A172 (cell line): ENCODE data around the gene SATB2. TPM values are rescaled to one million over a fixed set of nuclear protein-coding genes. Genes with fewer than 3 reads are reported as not detected.

Experiments used
- DNase-seq: peaks from one replicate; pipeline ENCODE4 v3.0.0-alpha.2; 2015; ENCODE audit warnings: low spot score
- total RNA-seq: library from RNA; depleted of rRNA; stranded (reverse); fragments of >200 nt; shearing (Covaris generic); gene quantifications from 2 replicates; pipeline ENCODE4 v1.2.3, GENCODE V29; 2014

The SATB2 gene
- total RNA-seq, 1 experiment from 2014 or later, result 10.2 TPM

GRCh38 chr2:199465988-199466691, 8.4 kb upstream of the SATB2 start:
- no peak for DNase-seq

GRCh38 chr2:199465390-199465789, 7.7 kb upstream of the SATB2 start:
- DNase-seq, result no peak

- DNase-seq, result no peak
Measured at GRCh38 chr2:199464606-199465352, 7.0 kb upstream of the SATB2 start.

GRCh38 chr2:199463708-199464605, 6.2 kb upstream of the SATB2 start:
- no peak for DNase-seq

- DNase-seq, result peak; percentile 56
Measured at GRCh38 chr2:199462956-199463692, 5.4 kb upstream of the SATB2 start.

GRCh38 chr2:199462347-199462955, 4.7 kb upstream of the SATB2 start:
- no peak for DNase-seq

GRCh38 chr2:199461711-199462346, 4.1 kb upstream of the SATB2 start:
- no peak for DNase-seq

GRCh38 chr2:199460846-199461710, 3.3 kb upstream of the SATB2 start:
- DNase-seq, result no peak

- DNase-seq, result peak; percentile 40
Measured at GRCh38 chr2:199460101-199460671, 2.4 kb upstream of the SATB2 start.

- peak; percentile 79 for DNase-seq
Measured at GRCh38 chr2:199459286-199460100, 1.8 kb upstream of the SATB2 start.

GRCh38 chr2:199458806-199459285, 1.1 kb upstream of the SATB2 start:
- DNase-seq, result peak; percentile 20

GRCh38 chr2:199458009-199458805, 468 bp upstream of the SATB2 start:
- peak; percentile 25 for DNase-seq

- DNase-seq, result no peak
Measured at GRCh38 chr2:199456383-199457146, 1.2 kb downstream of the SATB2 start.

GRCh38 chr2:199455545-199456382, 2.0 kb downstream of the SATB2 start:
- DNase-seq, result peak; percentile 82

GRCh38 chr2:199455210-199455544, 2.6 kb downstream of the SATB2 start:
- DNase-seq, result peak; percentile 31

- DNase-seq, result no peak
Measured at GRCh38 chr2:199452991-199453379, 4.8 kb downstream of the SATB2 start.
